CD4-positive, alpha-beta T cell treated with Interleukin-4 for 1 hour (primary cell): ENCODE results near the gene HEXIM2.
"Not testable (repeated sequence)": the region's sequence is repeated elsewhere in the genome, so short reads cannot be mapped to it uniquely, and the experiment has no call there.

ENCODE experiments used
- DNase-seq, 2 donors: peaks; one replicate each; pipeline ENCODE4 v3.0.0-alpha.2; 2020 to 2022

HEXIM2 gene

GRCh38 chr17:45161288-45162024 lies at the start of gene HEXIM2:
TSS of gene HEXIM2 (plus strand) at chr17:45161875. CDS start at chr17:45162794, 919 bp downstream.
- DNase-seq: peak; percentile 100

- DNase-seq: no peak
Observed at GRCh38 chr17:45112559-45113423, 48.9 kb upstream of the HEXIM2 start.

GRCh38 chr17:45113424-45113754 lies 48.3 kb upstream of the HEXIM2 start:
- DNase-seq: no peak

- DNase-seq: no peak
Observed at GRCh38 chr17:45114117-45114932, 47.4 kb upstream of the HEXIM2 start.

GRCh38 chr17:45115015-45115625 lies 46.6 kb upstream of the HEXIM2 start:
- DNase-seq: no peak

GRCh38 chr17:45115871-45116270 lies 45.8 kb upstream of the HEXIM2 start:
- no peak for DNase-seq

- DNase-seq: no peak
Observed at GRCh38 chr17:45116434-45117016, 45.1 kb upstream of the HEXIM2 start.

GRCh38 chr17:45117334-45117733 lies 44.3 kb upstream of the HEXIM2 start:
- DNase-seq: no peak

GRCh38 chr17:45117848-45118646 lies 43.6 kb upstream of the HEXIM2 start:
- DNase-seq: no peak

- DNase-seq: no peak
Observed at GRCh38 chr17:45118691-45119090, 43.0 kb upstream of the HEXIM2 start.

GRCh38 chr17:45119964-45120363 lies 41.7 kb upstream of the HEXIM2 start:
- DNase-seq: no peak

GRCh38 chr17:45120558-45120957 lies 41.1 kb upstream of the HEXIM2 start:
- no peak for DNase-seq

GRCh38 chr17:45121055-45121454 lies 40.6 kb upstream of the HEXIM2 start:
- DNase-seq: no peak

- no peak for DNase-seq
Observed at GRCh38 chr17:45123076-45123770, 38.5 kb upstream of the HEXIM2 start.

GRCh38 chr17:45123930-45124796 lies 37.5 kb upstream of the HEXIM2 start:
- peak; percentile 13 to 69 for DNase-seq

- DNase-seq: not testable (repeated sequence)
Observed at GRCh38 chr17:45124797-45125122, 36.9 kb upstream of the HEXIM2 start.

- no peak for DNase-seq
Observed at GRCh38 chr17:45125509-45125908, 36.2 kb upstream of the HEXIM2 start.

GRCh38 chr17:45127207-45127547 lies 34.5 kb upstream of the HEXIM2 start:
- no peak for DNase-seq

GRCh38 chr17:45127548-45128300 lies 34.0 kb upstream of the HEXIM2 start:
- no peak for DNase-seq
